GM21529 (cell line): ENCODE data around the gene CARD10.

Source experiments
- ATAC-seq: cut with Tn5 transposase; IDR thresholded peaks from one replicate; pipeline ENCODE4 v1.9.1; 2021; ENCODE audit not compliant: unreplicated experiment

The CARD10 gene

GRCh38 chr22:37443977-37444376, 75.2 kb downstream of the CARD10 start:
- ATAC-seq, result no peak

GRCh38 chr22:37443086-37443485, 76.1 kb downstream of the CARD10 start:
- ATAC-seq, result no peak

DNA sequence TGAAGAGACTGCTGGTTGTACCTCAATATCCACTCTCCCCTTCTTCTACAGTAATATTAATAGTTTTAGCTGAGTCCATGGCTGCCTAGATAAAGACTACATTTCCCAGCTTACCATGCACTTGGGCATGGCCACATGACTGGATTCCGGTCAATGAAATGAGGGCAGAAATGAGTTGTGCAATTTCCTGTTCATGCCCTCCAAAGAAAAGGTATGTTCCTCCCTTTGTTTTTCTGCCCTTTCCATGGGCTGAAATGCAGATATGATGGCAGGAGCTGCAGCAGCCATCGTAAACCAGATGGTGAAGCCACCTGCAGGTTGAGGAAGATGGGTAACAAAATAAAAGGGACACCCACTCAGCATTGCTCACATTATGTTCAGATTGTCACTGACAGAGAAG, 76.7 kb downstream of the CARD10 start:
- ATAC-seq, result no peak

DNA sequence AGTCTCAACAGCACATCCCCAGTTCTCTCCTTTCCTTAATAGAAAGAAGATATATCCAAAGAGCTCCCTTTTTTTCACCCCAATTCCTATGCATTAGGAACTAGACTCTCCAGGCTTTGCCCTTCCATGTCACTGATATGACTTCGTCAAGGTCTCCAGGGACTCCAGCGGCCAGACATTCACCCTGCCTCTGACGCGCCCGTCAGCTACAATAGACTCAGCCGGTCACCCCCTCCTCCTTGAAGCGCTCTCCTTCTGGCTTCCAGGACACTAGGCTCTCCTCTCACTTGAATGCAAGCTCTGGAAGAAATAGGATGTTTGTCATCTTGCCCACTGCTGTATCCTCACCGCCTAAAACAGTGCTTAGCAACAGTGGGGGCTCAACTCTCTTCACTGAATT, 77.1 kb downstream of the CARD10 start:
- no peak for ATAC-seq

- no peak for ATAC-seq
Measured at GRCh38 chr22:37440875-37441274, 78.3 kb downstream of the CARD10 start.
